HCT116 (cell line): Measurements from ENCODE around the gene MARVELD3. TPM values are rescaled to one million over a fixed set of nuclear protein-coding genes. Genes with fewer than 3 reads are reported as not detected.

ENCODE experiments used
- ATAC-seq: fragments of 200-7000 bp; cut with Tn5 transposase; 2 replicates; pipeline ENCODE4 v1.9.1; 2020; ENCODE audit warnings: mild to moderate bottlenecking, moderate library complexity
- Bru-seq: library from RNA; stranded (reverse); fragments of 400-500 nt; gene quantifications from one replicate; lab custom pipeline; 2021; lab: Mats Ljungman, UMichigan
- BruChase-seq, 2 experiments: library from RNA; stranded (reverse); fragments of 400-500 nt; gene quantifications; one replicate each; lab custom pipeline; 2021; lab: Mats Ljungman, UMichigan
- BruUV-seq: library from RNA; stranded (reverse); fragments of 400-500 nt; replicated peaks from 2 replicates; lab custom pipeline; 2021; lab: Mats Ljungman, UMichigan
- CTCF ChIA-PET: fragments of 300-600 bp; sonication (Branson Sonifier 250); formaldehyde crosslinking; loops from one replicate; lab custom pipeline; 2021; ENCODE audit warnings: antibody characterized with exemption; lab: Charles Lee
- POLR2A ChIA-PET: fragments of 300-600, 350-600 bp; sonication (Branson Sonifier 250); formaldehyde crosslinking; loops from one replicate; lab custom pipeline; 2021; ENCODE audit warnings: antibody characterized with exemption; lab: Charles Lee
- RAD21 ChIA-PET, 2 experiments: fragments of 300-600 bp; sonication (Branson Sonifier 250); formaldehyde crosslinking; loops; one replicate each; lab custom pipeline; 2023; ENCODE audit warnings: low total read pairs in 2 of 2; ENCODE audit not compliant: uncharacterized antibody in 2 of 2, unreplicated experiment in 2 of 2, low non-redundant PET in 1 of 2; lab: Charles Lee
- DNase-seq: peaks from one replicate; pipeline ENCODE4 v3.0.0-alpha.2; 2010; ENCODE audit warnings: low read depth, low spot score
- H2AFZ ChIP-seq: fragments of 200-600 bp; shearing (Covaris generic), sonication (generic); 2 replicates; pipeline ENCODE4 v1.6.1; 2017; ENCODE audit warnings: low read depth, mixed run types, mixed read lengths, antibody characterized with exemption, low read length; ENCODE audit not compliant: poor library complexity, severe bottlenecking
- H3K27ac ChIP-seq: 2 replicates; pipeline ENCODE4 v1.5.1; 2012; ENCODE audit warnings: low read depth, low read length
- H3K27me3 ChIP-seq: fragments of 200-600 bp; sonication (generic); 2 replicates; pipeline ENCODE4 v1.6.1; 2016; ENCODE audit warnings: mixed run types, low read length, mixed read lengths; ENCODE audit not compliant: insufficient read depth
- H3K36me3 ChIP-seq, 2 experiments: fragments of 200-500 bp in 1 of 2; fragments of 200-600 bp in 1 of 2; sonication (Bioruptor generic) in 1 of 2; sonication (generic) in 1 of 2; 2 replicates each; pipeline versions ENCODE4 v1.5.1 to v1.6.1; 2014 to 2016; ENCODE audit warnings: low read length in 2 of 2, inconsistent platforms in 1 of 2, mixed read lengths in 1 of 2, mixed run types in 1 of 2; ENCODE audit not compliant: insufficient read depth in 2 of 2, control insufficient read depth in 1 of 2
- H3K4me1 ChIP-seq, 2 experiments: fragments of 200-600 bp in 1 of 2; sonication (generic) in 1 of 2; 2 replicates each; pipeline versions ENCODE4 v1.5.1 to v1.6.1; 2012 to 2017; ENCODE audit warnings: low read length in 2 of 2, inconsistent platforms in 1 of 2, mild to moderate bottlenecking in 1 of 2, mixed read lengths in 1 of 2, mixed run types in 1 of 2, moderate library complexity in 1 of 2; ENCODE audit not compliant: insufficient read depth in 2 of 2, control insufficient read depth in 1 of 2
- H3K4me2 ChIP-seq: fragments of 200-600 bp; sonication (generic); 2 replicates; pipeline ENCODE4 v1.6.1; 2017; ENCODE audit warnings: mixed run types, low read length, mixed read lengths
- H3K4me3 ChIP-seq, 2 experiments: fragments of 200-600 bp in 1 of 2; sonication (generic) in 1 of 2; replicated peaks in 1 of 2; 2 replicates each; pipeline ENCODE4 v1.5.1; 2011 to 2016; ENCODE audit warnings: low read length in 2 of 2, control low read depth in 1 of 2, low read depth in 1 of 2, mild to moderate bottlenecking in 1 of 2, mixed read lengths in 1 of 2, mixed run types in 1 of 2
- H3K79me2 ChIP-seq: fragments of 200-600 bp; sonication (generic); 2 replicates; pipeline ENCODE4 v1.6.1; 2017; ENCODE audit warnings: mild to moderate bottlenecking, mixed run types, low read length, moderate library complexity, mixed read lengths; ENCODE audit not compliant: insufficient read depth
- H3K9ac ChIP-seq: fragments of 200-600 bp; sonication (generic); 2 replicates; pipeline ENCODE4 v1.6.1; 2016; ENCODE audit warnings: low read length, mixed read lengths
- H3K9me2 ChIP-seq: fragments of 200-600 bp; sonication (generic), shearing (Covaris generic); 2 replicates; pipeline ENCODE4 v1.6.1; 2017; ENCODE audit warnings: mixed run types, mild to moderate bottlenecking, moderate library complexity; ENCODE audit not compliant: insufficient read depth
- H3K9me3 ChIP-seq, 2 experiments: fragments of 200-500 bp in 1 of 2; fragments of 200-600 bp in 1 of 2; sonication (Bioruptor generic) in 1 of 2; sonication (generic) in 1 of 2; 2 replicates each; pipeline ENCODE4 v1.6.1; 2014 to 2017; ENCODE audit warnings: low read length in 2 of 2, mixed read lengths in 2 of 2, inconsistent platforms in 1 of 2, low read depth in 1 of 2, mild to moderate bottlenecking in 1 of 2, mixed run types in 1 of 2, moderate library complexity in 1 of 2; ENCODE audit not compliant: control insufficient read depth in 1 of 2, insufficient read depth in 1 of 2
- H4K20me1 ChIP-seq: fragments of 200-600 bp; sonication (generic), shearing (Covaris generic); 2 replicates; pipeline ENCODE4 v1.6.1; 2017; ENCODE audit warnings: mixed run types, mild to moderate bottlenecking, moderate library complexity; ENCODE audit not compliant: insufficient read depth
- EGR1 ChIP-seq: IDR thresholded peaks from 2 replicates; pipeline ENCODE4 v1.6.1; 2012; ENCODE audit warnings: low read depth
- ELF1 ChIP-seq: IDR thresholded peaks from 2 replicates; pipeline ENCODE4 v1.6.1; 2012; ENCODE audit warnings: low read depth, borderline replicate concordance
- FOSL1 ChIP-seq: IDR thresholded peaks from 2 replicates; pipeline ENCODE4 v1.6.1; 2012; ENCODE audit warnings: low read depth
- JUND ChIP-seq: IDR thresholded peaks from 2 replicates; pipeline ENCODE4 v1.6.1; 2012
- POLR2AphosphoS5 ChIP-seq: IDR thresholded peaks from 2 replicates; pipeline ENCODE4 v1.6.1; 2011; ENCODE audit warnings: mild to moderate bottlenecking, low read depth, low read length, moderate library complexity
- RAD21 ChIP-seq: IDR thresholded peaks from 2 replicates; pipeline ENCODE4 v1.6.1; 2012; ENCODE audit warnings: low read depth, mild to moderate bottlenecking
- SIN3A ChIP-seq: IDR thresholded peaks from 2 replicates; pipeline ENCODE4 v1.6.1; 2012; ENCODE audit warnings: low read depth
- SP1 ChIP-seq: IDR thresholded peaks from 2 replicates; pipeline ENCODE4 v1.6.1; 2012; ENCODE audit warnings: low read depth
- YY1 ChIP-seq: IDR thresholded peaks from 2 replicates; pipeline ENCODE4 v1.6.1; 2011; ENCODE audit warnings: low read length, low read depth, moderate library complexity, mild to moderate bottlenecking; ENCODE audit not compliant: insufficient replicate concordance; ENCODE audit errors: extremely low read depth
- ZFX ChIP-seq: fragments of 450-650 bp; IDR thresholded peaks from 2 replicates; pipeline ENCODE4 v1.6.1; 2017
- intact Hi-C: fragments of 100-400 bp; cut with micrococcal nuclease; formaldehyde crosslinking; loops from 2 replicates; pipeline ENCODE4 v1.10.0; 2022
- long read RNA-seq: library from polyadenylated mRNA; unstranded; transcript quantifications from one replicate; pipeline ENCODE4 v2.0.0, GENCODE V29; 2021; ENCODE audit not compliant: unreplicated experiment
- polyA plus RNA-seq: library from polyadenylated mRNA; unstranded; fragments of >200 nt; gene quantifications from 2 replicates; pipeline ENCODE4 v1.2.1, GENCODE V29; 2012; ENCODE audit warnings: missing spikeins
- total RNA-seq: library from RNA; stranded (reverse); gene quantifications from one replicate; pipeline ENCODE4 v1.2.1, GENCODE V29; 2021; ENCODE audit not compliant: unreplicated experiment
- TF ChIP-seq, protein P1 (sequence below), 3 experiments: fragments of 200-600 bp in 1 of 3; sonication (generic) in 1 of 3; IDR thresholded peaks in 2 of 3; conservative IDR thresholded peaks in 1 of 3; 2 replicates each; pipeline ENCODE4 v1.5.1; 2012 to 2017; ENCODE audit warnings: low read depth in 2 of 3, low read length in 2 of 3, antibody characterized with exemption in 1 of 3, borderline replicate concordance in 1 of 3, control low read depth in 1 of 3, mild to moderate bottlenecking in 1 of 3, mixed read lengths in 1 of 3, mixed run types in 1 of 3, moderate library complexity in 1 of 3; ENCODE audit not compliant: insufficient read depth in 1 of 3
- TF ChIP-seq, protein P2 (sequence below): IDR thresholded peaks from 2 replicates; pipeline ENCODE4 v1.6.1; 2012

Gene MARVELD3, protein sequence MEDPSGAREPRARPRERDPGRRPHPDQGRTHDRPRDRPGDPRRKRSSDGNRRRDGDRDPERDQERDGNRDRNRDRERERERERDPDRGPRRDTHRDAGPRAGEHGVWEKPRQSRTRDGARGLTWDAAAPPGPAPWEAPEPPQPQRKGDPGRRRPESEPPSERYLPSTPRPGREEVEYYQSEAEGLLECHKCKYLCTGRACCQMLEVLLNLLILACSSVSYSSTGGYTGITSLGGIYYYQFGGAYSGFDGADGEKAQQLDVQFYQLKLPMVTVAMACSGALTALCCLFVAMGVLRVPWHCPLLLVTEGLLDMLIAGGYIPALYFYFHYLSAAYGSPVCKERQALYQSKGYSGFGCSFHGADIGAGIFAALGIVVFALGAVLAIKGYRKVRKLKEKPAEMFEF
- 20.9 TPM for total RNA-seq
- 11.7 and 15.1 TPM in 2 replicates for polyA plus RNA-seq
- Bru-seq, nascent RNA = percentile 73 among the genes with signal in this experiment
- percentile 72 among the genes with signal in this experiment for BruChase-seq, experiment 1, labeled RNA remaining after a 6-hour chase
- percentile 75 among the genes with signal in this experiment for BruChase-seq, experiment 2, labeled RNA remaining after a 2-hour chase
- long read RNA-seq, transcript MARVELD3-201 (3 exons, 2,912 nt) = minor isoform, 26 of 70 reads
- long read RNA-seq, transcript MARVELD3-202 (3 exons, 2,214 nt) = major isoform, 32 of 70 reads
- long read RNA-seq, partial matches to known transcripts = 0 of 70 reads
- long read RNA-seq, other reads (novel, unspliced or antisense) = 11 of 70 reads

DNA sequence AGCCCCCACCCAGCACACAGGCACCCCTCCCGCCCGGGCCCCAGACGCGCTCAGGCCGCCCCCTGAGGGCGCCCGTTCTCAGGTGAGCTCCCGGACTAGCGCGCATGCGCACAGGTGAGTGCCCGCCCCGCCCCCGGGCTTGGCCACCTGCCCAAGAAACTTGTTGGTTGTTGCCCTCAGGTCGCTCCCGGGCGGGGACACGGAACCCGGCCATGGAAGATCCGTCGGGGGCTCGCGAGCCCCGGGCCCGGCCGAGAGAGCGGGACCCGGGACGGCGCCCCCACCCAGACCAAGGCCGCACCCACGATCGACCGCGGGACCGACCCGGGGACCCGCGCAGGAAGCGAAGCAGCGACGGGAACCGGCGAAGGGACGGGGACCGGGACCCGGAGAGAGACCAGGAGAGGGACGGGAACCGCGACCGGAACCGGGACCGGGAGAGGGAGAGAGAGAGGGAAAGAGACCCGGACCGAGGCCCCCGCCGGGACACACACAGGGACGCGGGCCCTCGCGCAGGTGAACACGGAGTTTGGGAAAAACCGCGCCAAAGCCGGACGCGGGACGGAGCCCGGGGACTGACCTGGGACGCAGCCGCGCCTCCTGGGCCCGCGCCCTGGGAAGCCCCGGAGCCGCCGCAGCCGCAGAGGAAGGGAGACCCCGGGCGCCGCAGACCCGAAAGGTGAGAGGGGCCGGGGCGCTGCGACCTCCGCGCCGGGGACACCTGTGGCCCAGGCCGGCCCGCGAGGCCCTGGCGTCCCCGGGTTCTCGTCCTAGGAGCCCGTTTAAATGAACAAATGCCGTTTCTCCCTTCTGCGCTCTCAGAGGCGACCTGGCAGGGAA is at the start of gene MARVELD3:
Gene MARVELD3 (plus strand): TSS at position 167 of the 840 bp plus-strand sequence. CDS start 46 bp downstream, at position 213.
- peak within 1 kb of the TSS; percentile 74 for H2AFZ ChIP-seq
- H3K4me3 ChIP-seq = peak within 1 kb of the TSS; percentile 84 to 95
- peak within 1 kb of the TSS; percentile 89 for H3K4me2 ChIP-seq
- no TSS peak for BruUV-seq
- H3K9ac ChIP-seq = peak within 1 kb of the TSS; percentile 97
- peaks cover 13 to 17% of the 10 kb centered on the region in 2 experiments; a peak in 3 of 4 replicates for H3K36me3 ChIP-seq
- peak within 1 kb of the TSS; percentile 80 for H3K27ac ChIP-seq
- H3K27me3 ChIP-seq = no peaks in the 10 kb centered on the region
- ATAC-seq (peak; percentile 70), DNase-seq (peak; percentile 76)
- ChIA-PET POLR2A (interaction anchor here (1.0 kb wide), 2 partner anchors 11 to 15 kb away, joined by 4 to 11 read pairs; no protein-coding TSS in a partner anchor), RAD21 (interaction anchor here in 1 of 2 experiments (0.9 kb wide), 1 partner anchor 15 kb away, joined by 4 read pairs; no protein-coding TSS in a partner anchor), CTCF (interaction anchor here (0.6 to 1.0 kb wide), 7 partner anchors 13 to 312 kb away, joined by 3 to 14 read pairs (median 4); no protein-coding TSS in a partner anchor)
- intact Hi-C loops = no loop called here
- TF ChIP-seq, protein P1, sequence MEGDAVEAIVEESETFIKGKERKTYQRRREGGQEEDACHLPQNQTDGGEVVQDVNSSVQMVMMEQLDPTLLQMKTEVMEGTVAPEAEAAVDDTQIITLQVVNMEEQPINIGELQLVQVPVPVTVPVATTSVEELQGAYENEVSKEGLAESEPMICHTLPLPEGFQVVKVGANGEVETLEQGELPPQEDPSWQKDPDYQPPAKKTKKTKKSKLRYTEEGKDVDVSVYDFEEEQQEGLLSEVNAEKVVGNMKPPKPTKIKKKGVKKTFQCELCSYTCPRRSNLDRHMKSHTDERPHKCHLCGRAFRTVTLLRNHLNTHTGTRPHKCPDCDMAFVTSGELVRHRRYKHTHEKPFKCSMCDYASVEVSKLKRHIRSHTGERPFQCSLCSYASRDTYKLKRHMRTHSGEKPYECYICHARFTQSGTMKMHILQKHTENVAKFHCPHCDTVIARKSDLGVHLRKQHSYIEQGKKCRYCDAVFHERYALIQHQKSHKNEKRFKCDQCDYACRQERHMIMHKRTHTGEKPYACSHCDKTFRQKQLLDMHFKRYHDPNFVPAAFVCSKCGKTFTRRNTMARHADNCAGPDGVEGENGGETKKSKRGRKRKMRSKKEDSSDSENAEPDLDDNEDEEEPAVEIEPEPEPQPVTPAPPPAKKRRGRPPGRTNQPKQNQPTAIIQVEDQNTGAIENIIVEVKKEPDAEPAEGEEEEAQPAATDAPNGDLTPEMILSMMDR (IDR thresholded peaks at IDR 0.05 in 2 of 3, conservative IDR thresholded peaks at IDR 0.05 in 1 of 3; ENCODE audit: borderline replicate concordance in 1 of 3, insufficient read depth in 1 of 3, low read depth in 2 of 3, low read length in 2 of 3) = peak; percentile 11 to 22 (median 18); a peak in 2 of 6 replicates
- TF ChIP-seq SP1 (no peak), YY1 (no peak), SIN3A (peak; percentile 44; the same call in 1 of the 2 replicates), ZFX (peak; percentile 90), RAD21 (no peak), FOSL1 (no peak), JUND (no peak), ELF1 (no peak), EGR1 (peak; percentile 85), POLR2AphosphoS5 (peak; percentile 88)
- TF ChIP-seq, protein P2, sequence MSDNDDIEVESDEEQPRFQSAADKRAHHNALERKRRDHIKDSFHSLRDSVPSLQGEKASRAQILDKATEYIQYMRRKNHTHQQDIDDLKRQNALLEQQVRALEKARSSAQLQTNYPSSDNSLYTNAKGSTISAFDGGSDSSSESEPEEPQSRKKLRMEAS = peak; percentile 50; the same call in 1 of the 2 replicates
- peaks cover 7 to 12% of the 10 kb centered on the region in 2 experiments; a peak in 3 of 4 replicates for H3K4me1 ChIP-seq
- H4K20me1 ChIP-seq = no peaks in the 10 kb centered on the region
- no peaks in the 10 kb centered on the region for H3K9me3 ChIP-seq
- peaks cover 30% of the 10 kb centered on the region for H3K79me2 ChIP-seq
- no peaks in the 10 kb centered on the region for H3K9me2 ChIP-seq
